GM12872 (cell line): ENCODE measurements around the gene MFAP1.

Experiments
- TF ChIP-seq, protein P1 (sequence below): IDR thresholded peaks from 3 replicates; pipeline ENCODE4 v1.5.1; 2011; ENCODE audit warnings: low read depth, mild to moderate bottlenecking, low read length, moderate library complexity; ENCODE audit not compliant: insufficient read depth

Gene MFAP1

GRCh38 chr15:43795997-43796396, 28.5 kb downstream of the MFAP1 start:
- TF ChIP-seq, protein P1, sequence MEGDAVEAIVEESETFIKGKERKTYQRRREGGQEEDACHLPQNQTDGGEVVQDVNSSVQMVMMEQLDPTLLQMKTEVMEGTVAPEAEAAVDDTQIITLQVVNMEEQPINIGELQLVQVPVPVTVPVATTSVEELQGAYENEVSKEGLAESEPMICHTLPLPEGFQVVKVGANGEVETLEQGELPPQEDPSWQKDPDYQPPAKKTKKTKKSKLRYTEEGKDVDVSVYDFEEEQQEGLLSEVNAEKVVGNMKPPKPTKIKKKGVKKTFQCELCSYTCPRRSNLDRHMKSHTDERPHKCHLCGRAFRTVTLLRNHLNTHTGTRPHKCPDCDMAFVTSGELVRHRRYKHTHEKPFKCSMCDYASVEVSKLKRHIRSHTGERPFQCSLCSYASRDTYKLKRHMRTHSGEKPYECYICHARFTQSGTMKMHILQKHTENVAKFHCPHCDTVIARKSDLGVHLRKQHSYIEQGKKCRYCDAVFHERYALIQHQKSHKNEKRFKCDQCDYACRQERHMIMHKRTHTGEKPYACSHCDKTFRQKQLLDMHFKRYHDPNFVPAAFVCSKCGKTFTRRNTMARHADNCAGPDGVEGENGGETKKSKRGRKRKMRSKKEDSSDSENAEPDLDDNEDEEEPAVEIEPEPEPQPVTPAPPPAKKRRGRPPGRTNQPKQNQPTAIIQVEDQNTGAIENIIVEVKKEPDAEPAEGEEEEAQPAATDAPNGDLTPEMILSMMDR = no peak

DNA sequence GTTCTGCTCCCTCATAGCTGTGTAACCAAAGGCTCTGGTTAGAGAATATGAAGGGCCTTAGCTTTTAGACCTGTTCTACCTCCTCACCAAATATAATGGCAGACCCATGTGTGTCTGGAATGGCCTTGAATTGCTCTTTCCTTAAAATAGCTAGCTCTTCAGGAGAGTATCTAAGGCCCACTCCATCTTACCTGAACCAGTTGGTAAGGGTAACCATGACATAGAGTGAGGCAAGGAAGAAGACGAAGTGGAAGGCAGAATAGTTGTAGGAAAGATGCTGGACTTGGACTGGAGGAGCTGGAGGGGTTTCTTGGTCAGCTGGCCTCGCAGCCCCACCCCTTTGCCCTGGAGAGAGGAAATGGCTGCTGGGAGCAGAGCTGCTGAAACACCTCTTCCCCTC, 29.3 kb downstream of the MFAP1 start:
- TF ChIP-seq, protein P1 = no peak

- TF ChIP-seq, protein P1 = no peak
These were observed 30.0 kb downstream of the MFAP1 start for GRCh38 chr15:43794269-43795037.

GRCh38 chr15:43793647-43794046, 30.8 kb downstream of the MFAP1 start:
- TF ChIP-seq, protein P1 = no peak

- TF ChIP-seq, protein P1 = no peak
These were observed 31.6 kb downstream of the MFAP1 start for GRCh38 chr15:43792761-43793476.

DNA sequence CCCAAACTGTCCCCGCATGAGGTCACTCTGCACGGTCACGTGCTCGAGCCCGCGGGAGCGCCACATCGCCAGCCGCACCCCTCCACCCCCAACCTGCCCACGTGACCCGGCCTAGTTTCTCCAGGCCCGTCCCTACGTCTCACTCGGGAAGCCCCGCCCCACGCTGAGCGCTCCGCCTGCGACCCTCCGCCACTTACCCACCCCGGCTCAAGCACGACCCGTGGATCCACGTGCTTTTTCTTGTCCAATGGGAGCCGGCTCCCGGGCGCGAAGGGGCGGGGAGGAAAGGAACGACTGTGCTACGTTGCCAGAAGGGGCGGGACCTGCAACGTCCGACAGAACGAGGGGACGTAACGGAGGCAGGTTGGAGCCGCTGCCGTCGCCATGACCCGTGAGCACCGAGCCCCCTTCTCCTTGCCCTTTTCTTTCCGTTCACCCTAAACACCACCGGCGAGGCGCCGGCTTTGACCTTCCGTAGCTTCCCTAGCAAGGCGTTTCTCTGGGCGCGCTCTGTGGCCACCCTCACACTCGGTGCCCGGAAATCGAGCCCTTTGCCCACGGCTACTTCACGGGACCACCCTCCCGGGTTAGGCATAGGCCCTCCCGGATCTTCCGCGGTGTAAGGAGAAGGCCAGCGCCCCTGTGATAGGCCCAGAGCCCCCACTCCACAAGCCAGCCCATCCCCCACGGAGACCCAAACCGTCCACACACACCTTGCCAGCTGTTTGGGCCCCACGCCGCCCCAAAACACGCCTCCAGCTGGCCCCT, 32.3 kb downstream of the MFAP1 start, which contains the start of gene SERF2:
Gene SERF2 (plus strand): TSS at position 328 of the 768 bp plus-strand sequence. CDS start 57 bp downstream, at position 385.
- TF ChIP-seq, protein P1 = no peak

DNA sequence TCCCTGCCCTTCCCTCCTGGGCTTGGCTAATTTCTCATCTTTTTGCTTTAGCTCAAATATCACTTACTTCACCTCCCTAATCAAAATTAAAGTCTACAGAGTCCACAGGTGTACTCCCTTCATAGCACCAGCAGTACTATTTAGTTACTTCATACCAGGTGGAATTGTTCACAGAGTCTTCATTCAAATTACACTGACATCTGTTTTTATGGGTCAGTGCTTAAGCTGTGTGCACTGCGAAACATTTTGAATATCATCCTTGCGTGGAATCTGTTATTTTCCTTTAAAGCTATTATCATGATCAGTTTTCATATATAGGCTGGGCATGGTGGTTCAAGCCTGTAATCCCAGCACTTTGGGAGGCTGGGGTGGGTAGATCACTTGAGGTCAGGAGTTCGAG, 35.1 kb downstream of the MFAP1 start:
- TF ChIP-seq, protein P1 = no peak
